ENCODE measurements around the gene UBASH3A. TPM values are rescaled to one million over a fixed set of nuclear protein-coding genes. Genes with fewer than 3 reads are reported as not detected.

UBASH3A gene
- total RNA-seq, 1 donor from 2014 or later, result not detected

GRCh38 chr21:42365770-42366169, 37.9 kb upstream of the UBASH3A start:
- DNase-seq (ENCODE audit: low spot score), result no peak
- Mint-ChIP-seq H3K27ac (no peak overlapping the region), H3K9me3 (no peaks in the 10 kb centered on the region), H3K4me3 (no peak overlapping the region), H3K27me3 (ENCODE audit: insufficient read depth, low read depth) (peaks cover 20% of the 10 kb centered on the region), H3K4me1 (peaks cover 34% of the 10 kb centered on the region), H3K36me3 (no peaks in the 10 kb centered on the region)
- Histone ChIP-seq H3K27ac (no peak overlapping the region), H3K36me3 (no peaks in the 10 kb centered on the region), H3K79me2 (ENCODE audit: low read depth) (no peaks in the 10 kb centered on the region), H3K4me3 (no peak overlapping the region), H3K9me3 (ENCODE audit: low read depth) (no peaks in the 10 kb centered on the region), H3F3A (ENCODE audit: low read depth) (no peaks in the 10 kb centered on the region), H4K20me1 (ENCODE audit: low read depth) (no peaks in the 10 kb centered on the region), H3K27me3 (no peaks in the 10 kb centered on the region), H3K9ac (no peak overlapping the region), H3K4me2 (no peak overlapping the region), H2AFZ (replicated peaks) (no peak overlapping the region), H3K4me1 (no peaks in the 10 kb centered on the region)
- no peak for TF ChIP-seq EZH2phosphoT487 (IDR thresholded peaks at IDR 0.05)
- TF ChIP-seq EZH2 (IDR thresholded peaks at IDR 0.05), result no peak

- Mint-ChIP-seq H3K9me3 (peaks cover 3% of the 10 kb centered on the region), H3K27me3 (ENCODE audit: insufficient read depth, low read depth) (peaks cover 22% of the 10 kb centered on the region), H3K36me3 (no peaks in the 10 kb centered on the region), H3K27ac (peak within 1 kb of the TSS; percentile 91), H3K4me3 (no peak within 1 kb of the TSS), H3K4me1 (peaks cover 34% of the 10 kb centered on the region)
- H3K27ac ChIP-seq, result no peak within 1 kb of the TSS
- no peak within 1 kb of the TSS for H3K9ac ChIP-seq
- TF ChIP-seq EZH2phosphoT487 (IDR thresholded peaks at IDR 0.05), result no peak
- TF ChIP-seq EZH2 (IDR thresholded peaks at IDR 0.05), result no peak
- no peak for TF ChIP-seq CTCF (IDR thresholded peaks at IDR 0.05)
- H3K79me2 ChIP-seq (ENCODE audit: low read depth), result no peaks in the 10 kb centered on the region
- no peaks in the 10 kb centered on the region for H3K36me3 ChIP-seq
- H3K4me2 ChIP-seq, result no peak within 1 kb of the TSS
- no peaks in the 10 kb centered on the region for H3K4me1 ChIP-seq
- no peaks in the 10 kb centered on the region for H4K20me1 ChIP-seq (ENCODE audit: low read depth)
- no peak for DNase-seq (ENCODE audit: low spot score)
- no peak within 1 kb of the TSS for H2AFZ ChIP-seq (replicated peaks)
- no peak within 1 kb of the TSS for H3K4me3 ChIP-seq
- H3F3A ChIP-seq (ENCODE audit: low read depth), result no peaks in the 10 kb centered on the region
- H3K9me3 ChIP-seq (ENCODE audit: low read depth), result no peaks in the 10 kb centered on the region
- no peaks in the 10 kb centered on the region for H3K27me3 ChIP-seq
Observed at GRCh38 chr21:42366292-42367010, 37.3 kb upstream of the UBASH3A start, which contains the start of gene TFF1. Gene TFF1 (minus strand): TSS chr21:42366535. CDS start chr21:42366495, 40 bp downstream.

GRCh38 chr21:42367367-42368165, 36.1 kb upstream of the UBASH3A start:
- H3F3A ChIP-seq (ENCODE audit: low read depth), result no peaks in the 10 kb centered on the region
- no peaks in the 10 kb centered on the region for H3K4me1 ChIP-seq
- H3K9ac ChIP-seq, result no peak overlapping the region
- peaks cover 23% of the 10 kb centered on the region for H3K4me1 Mint-ChIP-seq
- H3K36me3 Mint-ChIP-seq, result no peaks in the 10 kb centered on the region
- H3K36me3 ChIP-seq, result no peaks in the 10 kb centered on the region
- peak overlapping the region; percentile 91 for H3K27ac Mint-ChIP-seq
- H3K4me3 Mint-ChIP-seq, result no peak overlapping the region
- no peaks in the 10 kb centered on the region for H3K79me2 ChIP-seq (ENCODE audit: low read depth)
- TF ChIP-seq EZH2 (IDR thresholded peaks at IDR 0.05) (no peak), CTCF (IDR thresholded peaks at IDR 0.05) (no peak), EZH2phosphoT487 (IDR thresholded peaks at IDR 0.05) (no peak)
- H3K27ac ChIP-seq, result no peak overlapping the region
- H4K20me1 ChIP-seq (ENCODE audit: low read depth), result no peaks in the 10 kb centered on the region
- peaks cover 13% of the 10 kb centered on the region for H3K27me3 Mint-ChIP-seq (ENCODE audit: insufficient read depth, low read depth)
- no peak overlapping the region for H2AFZ ChIP-seq (replicated peaks)
- DNase-seq (ENCODE audit: low spot score), result no peak
- H3K9me3 ChIP-seq (ENCODE audit: low read depth), result no peaks in the 10 kb centered on the region
- no peak overlapping the region for H3K4me2 ChIP-seq
- H3K4me3 ChIP-seq, result no peak overlapping the region
- no peaks in the 10 kb centered on the region for H3K27me3 ChIP-seq
- H3K9me3 Mint-ChIP-seq, result peaks cover 3% of the 10 kb centered on the region
